ENCODE measurements around the gene P2RX6. TPM values are rescaled to one million over a fixed set of nuclear protein-coding genes. Genes with fewer than 3 reads are reported as not detected.

The P2RX6 gene
- total and polyA plus RNA-seq, 2 experiments from 2014 or later = 1.6 to 2.2 TPM

DNA sequence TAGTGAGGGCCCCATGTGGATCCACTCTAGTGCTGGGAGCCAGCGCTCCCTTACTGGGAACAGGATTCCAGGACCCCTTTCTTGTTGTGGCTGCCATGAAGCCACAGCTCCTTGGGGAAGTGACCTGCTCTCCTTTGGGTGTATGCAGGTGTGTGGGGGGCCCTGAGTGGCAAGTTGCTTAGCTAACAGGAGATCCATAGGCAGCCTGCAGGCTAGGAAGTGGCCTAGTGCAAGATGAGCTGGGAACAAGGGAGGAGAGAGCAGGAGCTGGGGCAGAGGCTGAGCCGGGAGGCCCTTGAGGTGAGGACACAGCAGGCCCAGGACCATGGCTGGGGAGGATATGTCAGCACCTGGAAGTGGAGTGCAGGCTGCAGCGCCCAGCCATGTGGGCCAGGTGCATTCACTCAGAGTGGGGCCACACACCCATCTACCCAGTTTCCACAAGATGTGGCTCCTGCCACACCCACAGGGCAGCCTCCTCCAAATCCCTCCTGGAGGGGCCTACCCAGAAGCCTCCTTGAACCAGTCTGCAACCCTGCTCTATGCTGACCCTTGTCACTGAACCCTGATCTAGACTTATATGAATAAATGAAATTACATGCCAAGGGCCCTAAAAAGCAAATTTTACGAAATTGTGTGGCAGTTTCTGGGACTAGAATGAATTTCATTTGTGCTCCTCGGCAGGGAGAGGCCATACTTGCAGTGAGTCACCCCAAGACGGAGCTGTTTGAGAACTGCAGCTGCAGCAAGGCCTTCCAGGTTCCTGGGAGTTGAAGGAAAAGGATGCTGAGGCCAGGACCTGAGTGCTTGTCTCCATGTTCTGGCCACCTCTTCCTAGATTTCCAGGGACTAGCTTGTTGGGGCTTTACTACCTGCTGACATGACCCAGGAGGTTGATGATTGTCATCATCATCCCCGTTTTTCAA lies 16.3 kb upstream of the P2RX6 start:
- in situ Hi-C loops (cut with MboI) = no loop called here
- 0 out of 2 replicates have a peak overlapping the region, but pooled peaks have one; percentile 12 for H3K27ac ChIP-seq
- peaks cover 12% of the 10 kb centered on the region for H3F3A ChIP-seq (ENCODE audit: insufficient read depth)
- H3K4me2 ChIP-seq (ENCODE audit: unreplicated experiment) = no peak overlapping the region
- H3K79me2 ChIP-seq (ENCODE audit: insufficient read depth) = peaks cover 34% of the 10 kb centered on the region
- no peak for TF ChIP-seq EZH2phosphoT487 (IDR thresholded peaks at IDR 0.05; ENCODE audit: insufficient read depth, low read depth)
- TF ChIP-seq EZH2 (IDR thresholded peaks at IDR 0.05; ENCODE audit: insufficient read depth, poor library complexity, severe bottlenecking) = no peak
- no peak overlapping the region for H2AFZ ChIP-seq
- H3K4me1 ChIP-seq (ENCODE audit: insufficient read depth) = peaks cover 17% of the 10 kb centered on the region
- H3K9ac ChIP-seq = peak overlapping the region; percentile 17; the same call in 1 of the 2 replicates
- H4K20me1 ChIP-seq (ENCODE audit: insufficient read depth) = no peaks in the 10 kb centered on the region
- H3K27me3 ChIP-seq (replicated peaks; ENCODE audit: insufficient read depth) = no peaks in the 10 kb centered on the region
- peak; percentile 63 for DNase-seq
- 47 to 53% methylated on average over 7 of the region's 7 CpGs for WGBS, 2 experiments (ENCODE audit: low coverage in 1 of 2, low lambda C conversion rate in 2 of 2, missing lambda C conversion rate in 2 of 2)
- no peak overlapping the region for H3K4me3 ChIP-seq
- no peaks in the 10 kb centered on the region for H3K36me3 ChIP-seq (ENCODE audit: low read depth)
- no peaks in the 10 kb centered on the region for H3K9me3 ChIP-seq (ENCODE audit: low read depth)
- H3K9me2 ChIP-seq (ENCODE audit: insufficient read depth) = no peaks in the 10 kb centered on the region

DNA sequence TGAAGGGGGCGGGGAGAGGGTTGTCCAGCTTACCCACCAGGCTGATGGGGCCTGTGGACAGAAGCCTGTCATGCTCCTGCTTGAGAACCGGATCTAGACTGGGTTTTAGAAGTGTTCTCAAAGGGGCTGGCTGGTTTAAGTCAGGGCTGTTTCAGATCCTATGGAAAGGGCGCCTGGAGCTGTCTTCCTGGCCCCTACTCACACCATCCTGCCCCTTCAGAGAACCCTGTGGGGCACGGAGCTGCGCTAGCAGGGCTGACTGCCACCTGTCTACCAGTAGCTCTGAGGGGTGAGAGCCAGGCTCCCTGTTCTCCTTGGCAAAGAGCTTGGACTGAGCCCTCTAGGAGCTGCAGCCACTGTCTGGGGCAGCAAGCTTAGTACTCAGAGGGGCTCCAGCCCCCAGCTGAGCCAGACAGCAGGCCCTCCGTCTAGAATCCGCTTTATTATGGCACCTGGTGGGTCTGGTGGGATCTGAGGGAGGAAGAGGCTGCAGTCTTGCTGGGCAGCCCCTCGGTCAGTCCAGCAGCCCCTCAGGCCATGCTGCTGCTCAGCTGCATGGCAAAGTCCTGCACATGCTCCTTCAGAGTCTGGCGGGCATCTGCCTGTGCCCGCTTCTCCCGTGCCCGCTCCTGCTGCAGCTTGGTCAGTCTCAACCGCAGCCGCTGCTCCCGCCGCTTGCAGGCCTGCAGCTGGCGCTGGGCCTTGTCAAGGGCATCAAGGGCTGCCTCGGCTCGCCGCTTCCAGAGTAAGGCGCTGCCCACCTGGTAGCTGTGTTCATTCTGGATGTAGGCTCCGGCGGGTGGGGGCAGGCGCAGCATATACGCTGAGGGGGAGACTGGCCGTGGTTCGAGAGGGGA lies 15.4 kb upstream of the P2RX6 start:
- Histone ChIP-seq H3K27me3 (replicated peaks; ENCODE audit: insufficient read depth) (no peaks in the 10 kb centered on the region), H4K20me1 (ENCODE audit: insufficient read depth) (no peaks in the 10 kb centered on the region), H3K27ac (0 out of 2 replicates have a peak overlapping the region, but pooled peaks have one; percentile 12), H3K4me1 (ENCODE audit: insufficient read depth) (peaks cover 17% of the 10 kb centered on the region), H3K9ac (peak overlapping the region; percentile 17; the same call in 1 of the 2 replicates), H3K4me2 (ENCODE audit: unreplicated experiment) (peak overlapping the region; percentile 93), H3K9me2 (ENCODE audit: insufficient read depth) (no peaks in the 10 kb centered on the region), H3F3A (ENCODE audit: insufficient read depth) (peaks cover 12% of the 10 kb centered on the region), H3K9me3 (ENCODE audit: low read depth) (no peaks in the 10 kb centered on the region), H3K4me3 (peak overlapping the region; percentile 84; the same call in 1 of the 2 replicates), H3K36me3 (ENCODE audit: low read depth) (no peaks in the 10 kb centered on the region), H3K79me2 (ENCODE audit: insufficient read depth) (peaks cover 39% of the 10 kb centered on the region), H2AFZ (no peak overlapping the region)
- no peak for DNase-seq
- TF ChIP-seq EZH2phosphoT487 (IDR thresholded peaks at IDR 0.05; ENCODE audit: insufficient read depth, low read depth) = no peak
- TF ChIP-seq EZH2 (IDR thresholded peaks at IDR 0.05; ENCODE audit: insufficient read depth, poor library complexity, severe bottlenecking) = no peak
- in situ Hi-C loops (cut with MboI) = no loop called here
- WGBS, 2 experiments (ENCODE audit: low coverage in 1 of 2, low lambda C conversion rate in 2 of 2, missing lambda C conversion rate in 2 of 2) = 88 to 91% methylated on average over 27 of the region's 27 CpGs

DNA sequence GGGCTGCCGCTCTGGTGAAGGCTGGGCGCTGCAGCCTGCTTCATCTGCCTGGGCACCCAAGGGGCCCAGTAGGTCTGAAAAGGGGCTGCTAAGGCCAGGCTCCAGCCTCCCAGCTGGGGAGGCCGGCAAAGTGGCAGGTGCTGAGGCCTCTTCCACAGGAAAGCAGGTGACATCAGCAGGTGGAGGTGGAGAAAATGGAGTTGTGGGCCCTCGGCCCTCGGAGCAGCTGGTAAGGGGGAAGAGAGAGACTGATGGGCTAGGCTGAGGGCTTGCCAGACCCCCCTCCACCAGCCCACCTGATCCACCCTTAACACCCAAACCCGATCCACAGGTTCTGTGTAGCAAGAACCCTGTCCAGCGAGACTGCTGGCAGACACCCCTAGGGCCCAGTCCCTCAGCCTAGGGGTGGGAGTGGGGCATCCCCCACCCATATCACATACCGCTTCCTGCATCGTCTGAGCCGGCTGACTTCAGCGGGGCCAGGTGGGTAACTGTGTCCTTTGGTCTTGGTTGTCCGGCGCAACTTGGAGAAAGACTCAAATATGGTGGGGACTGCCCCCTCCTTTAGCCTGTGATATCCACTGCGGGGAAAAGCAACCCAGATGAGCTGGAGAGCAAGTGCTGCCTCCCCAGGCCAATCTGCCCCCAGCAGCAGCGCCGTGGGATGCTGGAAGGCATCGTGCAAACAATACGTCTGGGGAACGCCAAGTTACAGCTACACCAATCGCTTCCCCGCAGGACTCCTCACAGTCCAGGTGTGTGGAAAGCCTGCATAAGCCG lies 14.6 kb upstream of the P2RX6 start:
- peak; percentile 63 for DNase-seq
- no peak overlapping the region for H2AFZ ChIP-seq
- no peaks in the 10 kb centered on the region for H3K9me3 ChIP-seq (ENCODE audit: low read depth)
- no peaks in the 10 kb centered on the region for H3K27me3 ChIP-seq (replicated peaks; ENCODE audit: insufficient read depth)
- TF ChIP-seq EZH2phosphoT487 (IDR thresholded peaks at IDR 0.05; ENCODE audit: insufficient read depth, low read depth) = no peak
- 47 to 48% methylated on average over 22 of the region's 22 CpGs for WGBS, 2 experiments (ENCODE audit: low coverage in 1 of 2, low lambda C conversion rate in 2 of 2, missing lambda C conversion rate in 2 of 2)
- H3K4me1 ChIP-seq (ENCODE audit: insufficient read depth) = peaks cover 17% of the 10 kb centered on the region
- H3K36me3 ChIP-seq (ENCODE audit: low read depth) = no peaks in the 10 kb centered on the region
- H3K4me3 ChIP-seq = peak overlapping the region; percentile 84
- no peaks in the 10 kb centered on the region for H3K9me2 ChIP-seq (ENCODE audit: insufficient read depth)
- H3K4me2 ChIP-seq (ENCODE audit: unreplicated experiment) = peak overlapping the region; percentile 93
- peaks cover 12% of the 10 kb centered on the region for H3F3A ChIP-seq (ENCODE audit: insufficient read depth)
- peak overlapping the region; percentile 99 for H3K27ac ChIP-seq
- no peaks in the 10 kb centered on the region for H4K20me1 ChIP-seq (ENCODE audit: insufficient read depth)
- peak overlapping the region; percentile 98 for H3K9ac ChIP-seq
- H3K79me2 ChIP-seq (ENCODE audit: insufficient read depth) = peaks cover 39% of the 10 kb centered on the region
- in situ Hi-C loops (cut with MboI) = no loop called here
